Gastrocnemius medialis (tissue), 4 donors: ENCODE results near the gene ACOXL.

Experiments
- POLR2A ChIP-seq, 2 donors: fragments of 450-650 bp; IDR thresholded peaks; one replicate each; pipeline ENCODE4 v1.6.1; 2017; ENCODE audit warnings: antibody characterized with exemption in 2 of 2, mild to moderate bottlenecking in 2 of 2, moderate library complexity in 2 of 2
- TF ChIP-seq, protein P1 (sequence below), 5 experiments: fragments of 450-650 bp in 3 of 5; fragments of 200-600 bp in 2 of 5; sonication (generic) in 2 of 5; IDR thresholded peaks in 4 of 5; conservative IDR thresholded peaks in 1 of 5; 1 replicate in 4 of 5; 2 replicates in 1 of 5; pipeline ENCODE4 v1.5.1; 2016 to 2019; ENCODE audit warnings: antibody characterized with exemption in 5 of 5, mild to moderate bottlenecking in 3 of 5, moderate library complexity in 3 of 5

DNA sequence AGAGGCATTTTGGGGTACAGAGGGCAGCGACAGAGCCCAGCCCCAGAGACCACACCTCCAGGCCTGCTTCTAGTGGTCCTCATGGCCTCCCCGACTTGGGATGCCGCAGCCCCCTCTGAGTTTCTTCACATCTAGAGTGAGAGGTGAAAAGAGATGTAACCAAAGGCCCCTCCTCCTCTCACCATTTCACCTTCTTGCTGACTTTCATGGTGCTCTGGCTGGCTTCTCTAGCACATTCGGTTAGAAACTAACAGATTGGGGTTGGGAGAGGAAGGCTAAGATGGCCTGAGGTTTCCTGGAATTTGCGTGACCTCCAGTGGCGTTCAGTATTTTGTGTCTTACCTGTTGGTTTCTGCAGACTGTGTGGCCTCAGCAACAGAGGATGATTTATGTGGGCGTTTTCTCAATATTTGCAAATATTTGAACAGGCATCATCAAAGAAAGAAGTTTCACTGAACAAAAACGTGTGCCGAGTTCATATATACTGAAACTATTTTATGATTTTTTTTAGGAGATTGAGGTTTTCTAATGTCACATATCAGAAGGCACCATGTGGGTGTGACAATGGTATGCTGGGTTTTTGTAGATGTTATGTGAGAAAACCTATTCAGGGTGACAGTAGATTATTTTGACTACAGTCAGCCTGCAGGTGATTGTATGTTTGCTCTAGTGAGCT, 318.5 kb downstream of the ACOXL start:
- TF ChIP-seq, protein P1, sequence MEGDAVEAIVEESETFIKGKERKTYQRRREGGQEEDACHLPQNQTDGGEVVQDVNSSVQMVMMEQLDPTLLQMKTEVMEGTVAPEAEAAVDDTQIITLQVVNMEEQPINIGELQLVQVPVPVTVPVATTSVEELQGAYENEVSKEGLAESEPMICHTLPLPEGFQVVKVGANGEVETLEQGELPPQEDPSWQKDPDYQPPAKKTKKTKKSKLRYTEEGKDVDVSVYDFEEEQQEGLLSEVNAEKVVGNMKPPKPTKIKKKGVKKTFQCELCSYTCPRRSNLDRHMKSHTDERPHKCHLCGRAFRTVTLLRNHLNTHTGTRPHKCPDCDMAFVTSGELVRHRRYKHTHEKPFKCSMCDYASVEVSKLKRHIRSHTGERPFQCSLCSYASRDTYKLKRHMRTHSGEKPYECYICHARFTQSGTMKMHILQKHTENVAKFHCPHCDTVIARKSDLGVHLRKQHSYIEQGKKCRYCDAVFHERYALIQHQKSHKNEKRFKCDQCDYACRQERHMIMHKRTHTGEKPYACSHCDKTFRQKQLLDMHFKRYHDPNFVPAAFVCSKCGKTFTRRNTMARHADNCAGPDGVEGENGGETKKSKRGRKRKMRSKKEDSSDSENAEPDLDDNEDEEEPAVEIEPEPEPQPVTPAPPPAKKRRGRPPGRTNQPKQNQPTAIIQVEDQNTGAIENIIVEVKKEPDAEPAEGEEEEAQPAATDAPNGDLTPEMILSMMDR (IDR thresholded peaks at IDR 0.05 in 4 of 5, conservative IDR thresholded peaks at IDR 0.05 in 1 of 5), result no peak
- TF ChIP-seq POLR2A (IDR thresholded peaks at IDR 0.05), result no peak
